ENCODE results near the gene TMEM132C. TPM values are rescaled to one million over a fixed set of nuclear protein-coding genes. Genes with fewer than 3 reads are reported as not detected.

The TMEM132C gene
- total and polyA plus RNA-seq, 4 donors = 0.05 to 0.08 (median 0.05) TPM; not detected in 1

GRCh38 chr12:128269181-128269591, 2.2 kb downstream of the TMEM132C start (continued):
- TF ChIP-seq, protein P1, sequence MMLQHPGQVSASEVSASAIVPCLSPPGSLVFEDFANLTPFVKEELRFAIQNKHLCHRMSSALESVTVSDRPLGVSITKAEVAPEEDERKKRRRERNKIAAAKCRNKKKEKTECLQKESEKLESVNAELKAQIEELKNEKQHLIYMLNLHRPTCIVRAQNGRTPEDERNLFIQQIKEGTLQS (IDR thresholded peaks at IDR 0.05) = no peak
- no peak for TF ChIP-seq RAD21 (IDR thresholded peaks at IDR 0.05)
- no peak for TF ChIP-seq FOXA2 (IDR thresholded peaks at IDR 0.05)
- TF ChIP-seq YY1 (IDR thresholded peaks at IDR 0.05) = no peak

DNA sequence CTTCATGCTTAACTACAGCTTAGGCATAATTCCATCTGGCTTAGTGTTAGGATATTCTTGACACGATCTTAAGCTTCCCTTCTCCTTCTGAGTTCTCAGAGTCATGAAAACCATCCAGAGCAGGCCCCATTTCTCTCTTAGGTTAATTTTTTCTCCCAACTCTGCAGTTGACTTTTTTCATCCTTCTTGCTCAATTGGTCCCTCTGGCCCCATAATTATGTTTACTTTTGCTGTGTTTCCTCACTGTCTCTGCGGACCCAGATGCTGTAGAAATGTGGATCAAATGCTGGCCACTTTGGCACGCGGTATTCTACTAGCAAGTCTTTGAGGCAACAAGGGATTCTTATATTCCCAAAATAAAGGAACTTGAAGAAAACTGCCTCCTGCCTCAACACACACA, 9.5 kb downstream of the TMEM132C start:
- Histone ChIP-seq H3K27ac (ENCODE audit: low read depth in 1 of 2, low read length in 2 of 2) (no peak overlapping the region), H3K9me3 (ENCODE audit: control insufficient read depth in 4 of 4, low read length in 3 of 4) (peaks cover 0 to 4% (median 3%) of the 10 kb centered on the region in 4 donors), H3K4me3 (ENCODE audit: low read depth in 1 of 3, low read length in 3 of 3) (no peak overlapping the region), H3K9ac (ENCODE audit: low read depth in 1 of 2, low read length in 2 of 2) (no peak overlapping the region), H3K4me1 (ENCODE audit: control insufficient read depth in 4 of 4, insufficient read depth in 4 of 4, low read length in 3 of 4) (no peaks in the 10 kb centered on the region), H3K36me3 (ENCODE audit: control insufficient read depth in 4 of 4, insufficient read depth in 3 of 4, low read depth in 1 of 4, low read length in 3 of 4) (no peaks in the 10 kb centered on the region), H3K27me3 (ENCODE audit: control insufficient read depth in 4 of 4, insufficient read depth in 4 of 4, low read length in 3 of 4) (peaks cover 0 to 5% (median 0%) of the 10 kb centered on the region in 4 donors)
- TF ChIP-seq FOXA2 (IDR thresholded peaks at IDR 0.05) (no peak), RAD21 (IDR thresholded peaks at IDR 0.05) (no peak), REST (IDR thresholded peaks at IDR 0.05) (no peak), YY1 (IDR thresholded peaks at IDR 0.05) (no peak), CTCF (IDR thresholded peaks at IDR 0.05; ENCODE audit: low read depth, low read length, missing input control) (no peak), ZBTB33 (IDR thresholded peaks at IDR 0.05) (no peak), GABPA (IDR thresholded peaks at IDR 0.05 in 1 of 2, conservative IDR thresholded peaks at IDR 0.05 in 1 of 2) (no peak), EGR1 (IDR thresholded peaks at IDR 0.05; ENCODE audit: low read depth in 2 of 2) (no peak), TAF1 (conservative IDR thresholded peaks at IDR 0.05) (no peak), HNF4A (conservative IDR thresholded peaks at IDR 0.05) (no peak), JUND (IDR thresholded peaks at IDR 0.05) (no peak), HNF4G (IDR thresholded peaks at IDR 0.05) (no peak), SP1 (IDR thresholded peaks at IDR 0.05) (no peak), FOXA1 (IDR thresholded peaks at IDR 0.05) (no peak)
- TF ChIP-seq, protein P2, sequence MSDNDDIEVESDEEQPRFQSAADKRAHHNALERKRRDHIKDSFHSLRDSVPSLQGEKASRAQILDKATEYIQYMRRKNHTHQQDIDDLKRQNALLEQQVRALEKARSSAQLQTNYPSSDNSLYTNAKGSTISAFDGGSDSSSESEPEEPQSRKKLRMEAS (IDR thresholded peaks at IDR 0.05) = no peak
- 76% methylated on average over 4 of the region's 4 CpGs for WGBS
- DNase-seq (ENCODE audit: low spot score) = no peak

Measured in liver (tissue), 9 donors.